ELF-1 (cell line): ENCODE data around the gene ADPRHL1.
"Not testable (repeated sequence)": the region's sequence is repeated elsewhere in the genome, so short reads cannot be mapped to it uniquely, and the experiment has no call there.

Experiments
- DNase-seq: peaks from one replicate; pipeline ENCODE4 v3.0.0-alpha.2; 2016; ENCODE audit warnings: low read depth, low spot score

The ADPRHL1 gene

DNA sequence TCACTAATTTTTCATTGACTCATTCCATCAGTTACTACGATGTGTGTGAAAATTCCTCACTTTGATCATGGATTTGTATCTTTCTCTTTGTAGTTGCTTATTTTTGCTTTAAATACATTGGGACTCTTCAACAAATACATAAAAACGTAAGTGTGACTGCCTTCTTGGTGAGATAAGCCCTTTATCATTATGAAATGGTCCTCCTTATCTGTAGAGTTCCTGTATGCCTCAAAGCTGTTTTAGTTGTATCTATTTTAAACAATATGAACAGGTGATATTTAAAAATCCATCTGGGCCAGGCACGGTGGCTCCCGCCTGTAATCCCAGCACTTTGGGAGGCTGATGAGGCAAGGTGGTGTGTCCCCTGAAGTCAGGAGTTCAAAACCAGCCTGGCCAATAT lies 25.9 kb upstream of the ADPRHL1 start:
- no peak for DNase-seq

DNA sequence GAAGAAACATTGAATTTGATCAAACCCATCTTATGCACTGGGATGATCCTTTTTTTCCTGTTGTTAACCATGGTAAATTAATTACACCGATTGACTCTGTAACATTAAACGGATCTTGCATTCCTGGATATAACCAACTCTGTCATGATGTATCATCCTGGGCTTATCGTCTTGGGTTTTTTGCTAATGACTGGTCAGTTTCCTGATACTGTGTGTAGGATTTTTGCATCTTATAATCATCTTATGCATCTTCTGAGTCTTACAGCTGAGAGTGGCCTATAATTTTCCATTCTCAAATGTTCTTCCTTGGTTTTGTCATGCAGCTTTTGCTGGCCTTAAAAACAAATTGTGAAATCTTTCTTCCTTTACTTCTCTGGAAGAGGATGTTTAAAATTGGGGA lies 24.4 kb upstream of the ADPRHL1 start:
- DNase-seq: no peak

DNA sequence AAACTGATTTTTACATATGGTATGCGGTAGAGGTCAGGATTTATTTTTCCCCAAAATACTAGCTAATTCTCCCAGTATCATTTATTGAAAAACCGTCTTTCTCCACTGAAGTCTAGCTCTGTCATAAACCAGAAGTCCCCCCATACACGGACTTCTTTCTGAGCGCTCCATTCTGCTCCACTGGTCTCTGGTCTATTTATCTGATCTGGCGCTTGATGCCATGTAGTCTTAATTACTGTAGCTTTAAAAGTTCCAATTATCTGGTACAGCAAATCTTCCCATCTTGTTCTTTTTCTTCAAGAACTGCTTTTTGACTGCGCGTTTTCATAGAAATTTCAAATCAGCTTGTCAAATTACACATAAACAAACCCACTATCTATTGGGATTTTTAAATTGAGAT lies 23.5 kb upstream of the ADPRHL1 start:
- no peak for DNase-seq

DNA sequence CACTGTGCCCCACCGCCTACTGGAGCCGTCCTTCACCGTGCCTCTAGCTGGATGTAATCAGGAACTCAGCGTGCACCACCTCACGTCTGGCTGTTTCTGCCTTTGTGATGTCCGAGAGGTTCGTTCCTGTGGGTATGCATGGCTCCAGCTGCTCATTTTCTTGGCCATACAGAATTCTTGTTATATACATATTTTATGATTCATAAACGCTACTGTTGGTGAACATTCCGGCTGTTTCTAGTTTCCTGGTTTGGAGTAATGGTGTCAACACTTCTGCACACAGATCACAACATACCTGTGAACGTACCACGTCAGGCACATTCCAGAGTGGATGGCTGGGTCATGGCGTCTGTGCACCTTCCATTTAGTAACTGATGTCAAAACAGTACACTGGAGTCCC lies 22.6 kb upstream of the ADPRHL1 start:
- DNase-seq: no peak

DNA sequence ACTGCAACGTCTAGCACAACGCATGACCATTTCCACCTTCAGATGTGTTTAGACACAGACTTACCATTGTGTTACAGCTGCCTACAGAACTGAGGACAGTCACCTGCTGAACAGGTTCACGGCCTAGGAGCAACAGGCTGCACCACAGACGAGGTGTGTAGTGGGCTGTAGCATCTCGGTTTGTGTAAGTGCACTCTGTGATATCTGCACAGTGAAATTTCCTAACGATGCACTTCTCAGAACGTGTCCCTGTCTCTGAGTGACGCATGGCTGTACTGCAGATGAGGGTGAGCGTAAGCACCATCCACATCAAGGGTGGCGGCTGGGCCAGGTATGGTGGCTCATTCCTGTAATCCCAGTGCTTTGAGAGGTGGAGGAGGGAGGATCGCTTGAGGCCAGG lies 22.0 kb upstream of the ADPRHL1 start:
- no peak for DNase-seq

DNA sequence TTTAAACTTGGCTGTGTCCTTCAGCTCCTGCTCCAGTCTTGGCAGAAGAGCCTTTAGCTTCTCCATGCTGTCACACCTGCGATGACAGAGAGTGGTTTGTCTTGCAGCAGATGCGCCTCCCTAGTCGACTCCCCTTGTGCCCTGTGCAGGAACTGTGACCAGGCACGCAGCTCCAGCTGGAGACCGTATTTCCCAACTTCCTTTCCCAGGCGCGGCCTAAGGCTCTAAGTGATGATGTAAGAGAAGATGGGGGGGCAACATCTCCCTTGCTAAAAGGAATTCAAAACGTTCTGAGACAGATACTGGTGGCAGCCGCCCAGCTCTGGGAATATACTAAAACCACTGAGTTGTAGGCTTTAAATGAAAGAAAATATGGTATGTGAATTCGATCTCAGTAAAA lies 20.9 kb upstream of the ADPRHL1 start:
- DNase-seq: peak; percentile 53

DNA sequence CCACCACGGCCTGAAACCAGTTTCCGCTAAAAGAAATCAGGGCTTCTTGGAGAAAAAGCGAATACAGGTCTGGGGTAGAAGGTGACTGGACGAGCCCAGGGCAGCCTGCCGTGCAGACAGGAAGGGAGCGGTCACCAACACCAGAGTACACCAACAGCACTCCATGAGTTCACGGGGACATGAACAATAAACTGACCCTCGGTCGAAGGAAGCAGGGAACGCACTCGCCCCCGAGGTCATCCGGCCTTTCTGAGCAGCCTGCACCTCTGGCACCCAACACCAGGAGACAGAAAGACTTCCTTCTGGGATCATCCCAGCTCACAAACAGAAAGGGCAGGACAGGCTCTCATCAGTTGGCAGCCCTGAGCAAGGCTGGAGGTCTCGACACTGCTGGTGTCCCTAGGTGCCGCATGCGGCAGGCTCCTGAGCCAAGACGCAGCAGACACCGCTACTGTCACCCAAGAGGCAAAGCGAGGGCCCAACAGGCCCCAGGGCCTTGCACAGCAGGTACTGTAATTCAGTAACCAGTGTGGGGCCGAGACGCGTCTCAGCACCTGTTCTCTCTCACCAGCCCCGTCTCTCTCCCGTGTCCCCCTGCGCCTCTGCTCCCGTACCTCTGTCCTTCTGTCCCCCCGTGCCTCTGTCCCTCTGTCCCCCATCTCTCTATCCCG lies 19.2 kb upstream of the ADPRHL1 start:
- DNase-seq: no peak

DNA sequence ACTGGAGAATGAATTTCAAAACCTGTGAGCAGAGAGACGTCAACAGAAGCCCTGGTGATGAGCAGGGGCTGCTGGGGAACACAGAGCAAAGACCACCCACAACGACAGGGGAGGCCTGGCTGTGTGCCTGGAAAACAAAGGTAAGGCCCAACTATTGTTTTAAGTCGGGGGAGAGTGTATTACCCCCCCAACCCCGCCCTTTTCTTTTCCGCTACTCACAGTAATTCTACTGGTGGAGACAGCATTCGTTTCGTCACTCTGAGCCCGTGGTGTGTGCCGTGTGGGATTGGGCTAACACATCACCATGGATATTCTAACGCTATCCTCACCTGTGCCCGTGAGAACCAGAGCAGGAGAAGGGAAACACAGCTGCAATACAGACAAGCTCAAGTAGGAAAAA lies 18.6 kb upstream of the ADPRHL1 start:
- no peak for DNase-seq

DNA sequence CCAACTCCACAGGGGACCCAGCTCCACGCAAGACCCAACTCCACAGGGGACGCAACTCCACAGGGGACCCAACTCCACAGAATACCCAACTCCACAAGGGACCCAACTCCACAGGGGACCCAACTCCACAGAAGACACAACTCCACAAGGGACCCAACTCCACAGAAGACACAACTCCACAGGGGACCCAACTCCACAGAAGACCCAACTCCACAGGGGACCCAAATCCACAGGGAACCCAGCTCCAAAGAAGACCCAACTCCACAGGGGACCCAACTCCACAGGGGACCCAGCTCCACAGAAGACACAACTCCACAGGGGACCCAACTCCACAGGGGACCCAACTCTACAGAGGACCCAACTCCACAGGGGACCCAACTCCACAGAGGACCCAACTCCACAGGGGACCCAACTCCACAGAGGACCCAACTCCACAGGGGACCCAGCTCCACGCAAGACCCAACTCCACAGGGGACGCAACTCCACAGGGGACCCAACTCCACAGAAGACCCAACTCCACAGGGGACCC lies 17.4 kb upstream of the ADPRHL1 start:
- DNase-seq: not testable (repeated sequence)

DNA sequence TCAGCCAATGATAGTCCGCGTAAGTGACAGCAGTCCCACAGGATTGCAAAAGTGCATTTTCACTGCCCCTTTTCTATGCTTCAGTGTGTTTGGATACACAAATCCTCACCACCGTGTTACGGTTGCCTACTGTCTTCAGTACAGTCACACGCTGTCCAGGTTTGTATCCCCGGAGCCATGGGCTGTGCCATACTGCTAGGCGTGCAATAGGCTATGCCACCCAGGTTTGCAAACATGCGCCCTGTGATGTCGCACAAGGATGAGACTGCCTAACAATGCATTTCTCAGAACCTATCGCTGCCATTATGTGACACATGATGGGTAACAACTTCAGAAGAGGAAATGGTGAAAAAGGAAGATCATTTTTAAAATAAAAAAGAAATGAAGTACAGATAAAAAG lies 16.8 kb upstream of the ADPRHL1 start:
- no peak for DNase-seq

DNA sequence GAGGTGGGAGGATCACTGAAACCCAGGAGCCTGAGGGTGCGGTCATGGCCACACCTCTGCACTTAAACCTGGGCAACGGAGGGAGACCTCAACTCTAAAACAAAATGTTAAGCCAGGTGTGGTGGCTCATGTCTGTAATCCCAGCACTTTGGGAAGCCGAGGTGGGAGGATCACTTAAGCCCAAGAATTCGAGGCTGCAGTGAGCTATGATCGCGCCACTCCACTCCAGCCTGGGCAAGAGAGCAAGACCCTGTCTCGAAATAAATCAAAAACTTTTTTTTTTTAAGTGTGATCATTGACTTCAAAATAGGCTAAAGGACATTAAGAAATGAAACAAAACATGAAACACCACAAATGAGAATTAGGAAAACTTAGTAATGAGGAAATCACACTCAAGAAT lies 16.3 kb upstream of the ADPRHL1 start:
- no peak for DNase-seq

DNA sequence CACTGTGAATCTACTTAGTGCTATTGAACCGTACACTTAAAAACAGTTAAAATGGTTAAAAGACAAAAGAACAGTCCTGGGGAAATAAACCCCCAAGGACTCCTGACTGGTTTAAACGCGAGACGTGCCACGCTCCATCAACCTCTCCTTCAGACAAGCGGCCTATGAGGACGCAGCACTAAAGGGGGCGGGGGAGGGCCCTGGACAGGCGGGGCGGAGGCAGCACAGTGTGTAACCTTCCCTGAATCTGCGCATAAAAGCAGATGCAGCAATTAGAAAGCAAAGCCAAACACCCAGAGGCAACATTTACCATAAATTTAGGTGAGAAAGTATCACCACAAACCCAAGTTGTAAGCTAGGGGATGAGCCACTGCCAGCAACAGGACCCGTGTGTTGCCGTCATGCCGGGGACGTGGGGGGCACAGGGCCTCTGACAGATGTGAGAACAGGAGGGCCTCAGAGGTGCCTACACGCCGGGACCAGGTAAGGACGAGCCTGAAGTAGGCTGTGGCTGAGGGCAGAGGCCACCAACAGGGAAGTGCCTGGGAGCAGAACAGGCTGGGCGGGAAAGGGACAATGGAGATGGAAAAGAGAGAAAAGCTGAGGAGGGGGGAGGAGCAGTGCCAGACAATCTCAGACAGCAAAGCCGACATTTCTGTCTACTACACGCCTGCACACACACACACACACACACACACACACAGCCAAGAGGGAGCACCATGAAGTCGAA lies 15.3 kb upstream of the ADPRHL1 start:
- peak; percentile 87 for DNase-seq

DNA sequence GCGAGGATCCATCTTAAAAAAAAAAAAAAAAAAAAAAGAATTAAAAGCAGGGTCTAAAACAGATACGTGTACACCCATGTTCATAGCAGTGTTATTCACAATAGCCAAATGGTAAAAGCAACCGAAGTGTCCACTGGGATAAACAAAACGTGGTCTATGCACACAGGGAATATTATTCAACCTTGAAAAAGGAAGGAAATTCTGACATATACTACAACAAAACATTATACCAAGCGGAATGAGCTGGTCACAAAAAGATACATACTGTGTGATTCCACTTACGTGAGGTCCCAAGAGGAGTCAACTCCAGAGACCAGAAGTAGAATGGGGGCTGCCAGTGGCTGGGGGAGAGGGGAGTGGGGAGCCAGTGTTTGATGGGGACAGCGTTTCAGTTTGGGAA lies 14.7 kb upstream of the ADPRHL1 start:
- DNase-seq: no peak

DNA sequence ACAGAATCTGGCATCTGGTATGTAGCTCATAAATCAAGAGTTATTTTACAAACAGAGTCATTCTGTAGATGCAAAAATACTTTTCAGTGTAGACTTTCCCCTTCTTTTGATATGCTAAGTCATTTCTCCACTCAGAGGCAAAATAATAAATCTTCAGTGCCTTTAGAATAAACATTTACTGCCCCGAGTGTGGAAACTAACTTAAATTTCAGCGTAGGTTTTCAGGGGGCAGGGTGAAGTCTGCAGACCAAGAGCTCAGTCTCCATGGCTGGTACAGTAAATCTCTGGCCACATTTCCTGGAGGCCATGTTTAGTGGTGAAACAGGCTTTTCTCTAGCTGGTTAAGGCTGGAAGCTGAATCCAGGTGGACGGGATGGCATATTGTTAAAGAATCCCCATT lies 13.1 kb upstream of the ADPRHL1 start:
- no peak for DNase-seq

DNA sequence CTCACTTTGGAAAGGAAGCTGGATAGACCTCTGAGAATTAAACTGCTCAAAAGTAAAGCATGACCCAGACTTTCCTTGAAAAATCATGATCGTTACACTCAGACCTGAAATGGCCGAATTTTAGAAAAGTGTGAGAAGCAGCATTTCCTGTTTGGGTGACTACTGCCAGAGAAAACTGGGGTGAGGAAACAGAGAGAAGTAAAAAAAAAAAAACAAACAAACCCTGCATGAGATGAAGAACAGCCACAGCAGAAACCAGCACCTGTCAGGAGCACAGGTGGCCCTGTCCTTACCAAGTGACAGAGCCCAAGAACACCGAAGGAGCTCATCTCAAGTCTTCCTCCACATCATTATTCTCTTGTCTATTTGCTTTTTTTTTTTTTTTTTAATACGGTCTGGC lies 12.0 kb upstream of the ADPRHL1 start:
- DNase-seq: no peak

DNA sequence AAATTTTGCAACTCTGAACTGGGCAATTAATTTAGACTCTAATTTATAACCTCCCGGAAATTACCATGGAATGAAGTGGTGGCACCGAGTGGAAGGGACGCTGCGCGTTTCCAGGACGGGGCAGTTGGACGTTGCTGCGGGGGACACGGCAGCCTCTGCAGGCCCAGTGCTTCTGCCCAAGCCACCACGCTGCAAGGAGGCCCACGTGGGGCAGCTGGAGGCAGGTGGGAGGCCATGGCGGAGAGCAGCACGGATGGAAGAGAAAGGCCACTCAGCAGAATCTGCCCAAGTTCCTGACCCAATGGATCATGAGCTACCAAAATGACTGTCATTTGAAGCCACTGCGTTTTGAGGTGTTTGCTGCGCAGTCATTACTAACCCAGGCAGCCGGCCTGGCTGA lies 11.2 kb upstream of the ADPRHL1 start:
- DNase-seq: no peak

DNA sequence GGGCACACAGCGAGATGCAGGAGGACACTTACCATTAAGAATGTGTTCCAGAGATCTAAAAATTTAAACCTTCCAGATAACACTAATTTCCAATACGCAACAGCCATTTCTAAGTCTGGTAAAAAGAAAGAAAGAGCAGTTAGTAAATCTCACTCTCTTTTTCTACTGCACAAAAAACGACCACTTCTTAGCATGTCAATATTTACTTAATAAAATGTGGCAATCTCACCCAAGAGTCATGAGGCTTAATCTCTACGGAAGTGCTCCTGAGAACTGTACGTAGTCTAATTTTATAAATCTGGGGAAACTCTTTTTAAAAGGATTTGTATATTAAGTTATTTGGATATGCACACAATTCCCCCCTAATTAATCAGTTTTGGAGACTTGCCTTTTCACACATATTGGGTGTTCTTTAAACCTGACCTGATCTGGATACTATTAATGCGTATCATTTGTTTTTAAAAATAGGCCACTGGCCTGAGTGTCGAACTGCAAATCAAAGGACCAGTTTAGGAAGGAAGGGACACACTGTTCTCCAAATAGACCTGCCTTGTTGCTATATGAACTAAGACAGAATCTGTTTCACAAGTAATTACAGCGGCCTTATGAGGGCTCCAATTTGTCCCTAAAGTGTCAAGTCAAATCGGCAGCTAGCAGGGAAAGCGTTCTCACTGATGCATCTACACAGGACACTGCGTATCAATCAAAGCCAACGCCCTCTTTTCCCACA lies 7.9 kb upstream of the ADPRHL1 start:
- DNase-seq: no peak

DNA sequence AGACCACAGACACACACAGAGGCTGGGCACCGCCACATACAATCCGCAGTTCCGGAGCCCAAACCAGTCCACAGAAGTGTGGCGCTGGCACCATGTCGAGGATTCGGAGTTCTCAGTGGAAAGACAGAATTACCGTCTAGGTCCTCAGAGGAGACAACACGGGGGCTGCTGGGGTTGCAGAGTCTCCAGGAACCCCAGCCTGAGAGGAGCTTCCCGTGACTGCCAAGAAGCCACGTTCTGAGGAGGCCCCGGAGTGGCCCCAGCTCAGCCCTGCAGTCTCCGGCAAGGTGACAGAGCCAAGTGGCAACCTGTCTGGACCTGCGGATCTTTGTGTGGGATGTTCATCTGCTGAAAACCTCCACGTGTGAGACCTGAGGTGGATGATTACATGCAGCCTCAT lies 7.3 kb upstream of the ADPRHL1 start:
- no peak for DNase-seq

DNA sequence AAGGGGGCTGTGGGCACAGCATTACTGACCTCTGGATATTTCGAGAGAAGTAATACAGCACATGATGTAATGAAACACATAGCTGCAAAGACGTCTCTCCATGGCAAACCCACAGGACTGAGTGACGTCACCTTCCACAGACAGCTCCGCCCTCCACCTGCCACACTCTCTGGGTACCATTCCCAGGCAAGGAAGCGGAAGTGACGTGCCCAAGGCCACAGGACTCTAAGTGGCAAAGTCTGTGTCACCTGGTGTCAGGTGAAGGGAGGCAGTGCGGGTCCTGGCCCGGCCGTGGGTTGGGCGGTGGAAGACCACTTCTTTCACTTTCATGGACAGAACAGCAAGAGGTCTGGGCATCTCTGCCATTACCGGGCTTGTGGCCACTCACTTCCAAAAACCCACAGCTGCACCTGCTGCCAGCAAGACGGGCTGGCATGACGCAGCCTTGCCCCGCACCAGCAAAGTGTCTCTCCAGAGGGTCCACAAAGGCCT lies 6.8 kb upstream of the ADPRHL1 start:
- DNase-seq: no peak

DNA sequence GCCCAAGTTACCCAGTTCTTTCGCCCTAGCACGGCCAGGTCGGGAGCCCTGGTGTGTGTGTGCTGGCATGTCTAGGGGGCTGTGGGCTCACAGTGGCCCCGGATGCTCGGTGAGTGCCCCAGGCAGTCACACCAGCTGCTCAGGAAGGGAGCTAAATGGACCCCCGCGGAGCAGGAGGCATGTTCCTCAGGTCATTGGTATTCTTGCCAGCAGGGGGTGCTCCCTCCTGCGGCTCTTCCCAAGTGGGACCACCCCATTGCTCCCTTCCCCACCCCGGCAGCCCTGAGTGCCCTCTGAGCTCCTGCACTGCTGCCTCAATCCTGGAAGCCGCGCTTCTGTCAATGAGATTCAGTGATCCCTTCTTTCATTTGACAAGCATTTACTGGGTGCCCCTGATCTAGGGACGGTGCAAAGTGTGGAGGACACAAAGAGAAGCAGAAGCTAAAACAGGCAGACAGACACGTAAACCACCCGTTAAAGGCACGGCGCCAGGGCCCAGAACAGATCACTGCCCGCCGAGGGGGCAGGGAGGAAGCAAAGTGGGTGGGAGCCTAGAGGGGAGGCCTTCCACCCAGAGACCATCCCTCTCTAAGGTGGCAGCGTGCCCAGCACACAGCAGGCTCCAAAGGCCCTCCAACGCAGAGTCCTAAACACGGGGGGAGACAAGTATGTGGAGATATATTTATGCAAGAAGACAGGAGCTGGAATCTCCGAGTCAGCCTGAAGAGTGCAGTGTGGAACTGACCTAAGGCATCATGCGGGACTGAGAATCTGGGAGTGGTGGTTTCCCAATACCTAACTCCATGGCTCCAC lies 5.2 kb upstream of the ADPRHL1 start:
- peak; percentile 88 for DNase-seq

DNA sequence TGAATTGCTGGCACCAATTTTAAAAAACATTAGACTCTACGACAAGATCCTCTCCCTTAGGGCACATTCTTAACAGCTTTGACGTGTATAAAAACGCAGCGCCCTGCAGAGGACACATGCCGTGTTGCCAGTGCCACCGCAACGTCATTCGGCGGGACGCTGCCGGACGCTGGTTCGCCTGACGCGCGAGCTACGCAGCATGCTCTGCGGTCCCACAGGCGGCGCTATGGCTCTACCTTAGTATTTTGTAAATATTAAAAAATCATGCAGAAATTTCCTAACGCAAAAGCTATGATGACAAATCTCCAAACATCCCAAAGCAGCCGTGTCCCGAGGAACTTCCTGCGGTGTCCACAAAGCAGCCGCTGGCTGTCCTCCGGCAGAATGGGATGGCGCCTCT lies 4.2 kb upstream of the ADPRHL1 start:
- peak; percentile 62 for DNase-seq
